Activated T-cell treated with anti-CD3 and anti-CD28 coated beads, Interleukin-2, amount 50 U/mL, for 1 hour (primary cell): Measurements from ENCODE around the gene SPPL2B.
"Not testable (repeated sequence)": the region's sequence is repeated elsewhere in the genome, so short reads cannot be mapped to it uniquely, and the experiment has no call there.

ENCODE experiments used
- DNase-seq: peaks from one replicate; pipeline ENCODE4 v3.0.0-alpha.2; 2020

Gene SPPL2B

DNA sequence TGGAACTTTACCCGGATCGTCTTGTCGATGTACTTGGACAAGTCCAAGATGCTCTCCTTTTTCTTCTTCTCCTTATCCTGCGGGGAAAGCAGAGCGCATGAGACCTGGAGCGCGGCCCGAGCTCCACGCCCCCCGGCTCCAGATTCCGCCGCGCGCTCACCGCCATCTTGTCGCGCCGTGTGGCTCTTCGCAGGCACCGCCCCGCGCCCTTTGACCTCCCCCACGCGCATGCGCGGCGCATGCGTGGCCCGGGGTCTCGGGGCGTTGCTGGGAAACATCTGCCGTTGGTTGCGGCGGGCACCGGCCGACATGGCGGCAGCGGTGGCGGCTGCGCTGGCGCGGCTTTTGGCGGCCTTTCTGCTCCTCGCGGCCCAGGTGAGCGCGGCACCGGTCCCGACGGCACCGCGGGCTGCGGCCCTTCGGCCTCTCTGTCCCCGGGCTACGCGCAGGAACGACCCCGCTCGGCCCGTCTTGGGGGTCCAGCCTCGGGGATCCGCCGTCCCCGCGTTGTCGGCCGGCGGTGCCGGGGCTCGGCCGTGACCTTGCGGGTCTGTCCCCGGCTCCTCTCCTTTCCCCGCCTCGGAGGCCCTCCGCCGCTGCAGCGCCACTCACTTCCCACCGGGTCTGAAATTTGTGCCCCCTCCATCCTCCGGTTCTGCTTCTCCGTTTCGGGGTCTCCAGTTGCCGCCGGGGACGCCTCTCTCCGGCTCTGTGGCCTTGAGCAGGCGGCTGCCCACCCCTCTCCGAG is at the start of gene SPPL2B, which contains the start of gene LSM7:
SPPL2B (plus strand) TSS at position 284 of the 748 bp plus-strand sequence; CDS start at position 310, 26 bp downstream.
LSM7 (minus strand) TSS at position 186 of the 748 bp plus-strand sequence; CDS start at position 166, 20 bp downstream.
- peak; percentile 95 for DNase-seq

DNA sequence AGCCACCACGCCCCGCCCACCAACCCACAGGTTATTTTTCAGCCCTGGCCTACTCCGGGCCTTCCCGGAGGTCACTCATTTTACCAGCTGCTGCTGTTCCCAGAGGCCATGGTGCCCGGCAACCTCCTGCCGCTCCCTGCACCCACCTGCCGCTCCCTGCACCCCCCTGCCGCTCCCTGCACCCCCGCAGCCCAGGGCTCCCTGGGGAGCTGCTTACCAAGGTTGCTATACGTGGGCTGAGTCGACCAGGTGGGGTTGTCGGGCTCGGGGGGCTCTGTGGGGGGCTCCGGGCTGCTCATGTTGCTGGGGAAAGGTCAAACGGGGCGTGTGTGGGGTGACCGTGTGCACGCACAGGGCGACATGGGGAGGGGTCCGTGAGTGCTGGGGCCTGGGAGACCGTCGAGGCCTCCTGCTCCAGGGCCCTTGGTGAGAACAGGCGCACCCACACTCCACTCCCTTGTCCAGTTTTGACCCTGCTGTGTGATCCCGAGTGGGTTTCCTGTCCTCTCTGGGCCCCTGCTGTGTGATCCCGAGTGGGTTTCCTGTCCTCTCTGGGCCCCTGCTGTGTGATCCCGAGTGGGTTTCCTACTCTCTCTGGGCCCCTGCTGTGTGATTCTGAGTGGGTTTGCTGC is 47.7 kb upstream of the SPPL2B start:
- DNase-seq: no peak

GRCh38 chr19:2281265-2282061 is 47.0 kb upstream of the SPPL2B start:
- not testable (repeated sequence) for DNase-seq

- DNase-seq: no peak
Measured at GRCh38 chr19:2282062-2282861, 46.2 kb upstream of the SPPL2B start, which contains the start of gene PEAK3. Gene PEAK3 (minus strand): TSS chr19:2282175. CDS start chr19:2280931, 1,244 bp downstream.

DNA sequence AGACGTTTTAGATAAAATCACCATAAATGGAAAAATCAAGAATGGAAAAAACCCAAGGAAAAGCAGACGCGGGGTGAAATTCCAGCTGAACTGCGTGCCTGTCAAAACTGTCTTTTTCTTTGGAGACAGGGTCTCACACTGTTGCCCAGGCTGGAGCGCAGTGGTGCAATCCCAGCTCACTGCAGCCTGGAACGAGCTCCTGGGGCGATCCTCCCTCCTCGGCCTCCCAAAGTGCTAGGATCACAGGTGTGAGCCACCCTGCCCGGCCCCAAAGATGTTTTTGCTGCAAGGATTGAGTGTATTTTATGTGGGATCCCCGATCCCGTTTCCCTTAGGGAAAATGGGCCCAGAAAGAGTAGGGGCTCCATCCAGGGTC is 45.6 kb upstream of the SPPL2B start:
- no peak for DNase-seq

- no peak for DNase-seq
Measured at GRCh38 chr19:2283835-2284507, 44.5 kb upstream of the SPPL2B start.

- DNase-seq: no peak
Measured at GRCh38 chr19:2286402-2287140, 41.9 kb upstream of the SPPL2B start.

GRCh38 chr19:2287585-2288337 is 40.7 kb upstream of the SPPL2B start:
- DNase-seq: no peak

GRCh38 chr19:2288338-2288817 is 40.1 kb upstream of the SPPL2B start:
- no peak for DNase-seq

- no peak for DNase-seq
Measured at GRCh38 chr19:2288818-2289713, 39.4 kb upstream of the SPPL2B start.

- peak; percentile 55 for DNase-seq
Measured at GRCh38 chr19:2289714-2290435, 38.6 kb upstream of the SPPL2B start.

- no peak for DNase-seq
Measured at GRCh38 chr19:2290441-2291184, 37.9 kb upstream of the SPPL2B start.

GRCh38 chr19:2291185-2291751 is 37.2 kb upstream of the SPPL2B start:
- DNase-seq: no peak

DNA sequence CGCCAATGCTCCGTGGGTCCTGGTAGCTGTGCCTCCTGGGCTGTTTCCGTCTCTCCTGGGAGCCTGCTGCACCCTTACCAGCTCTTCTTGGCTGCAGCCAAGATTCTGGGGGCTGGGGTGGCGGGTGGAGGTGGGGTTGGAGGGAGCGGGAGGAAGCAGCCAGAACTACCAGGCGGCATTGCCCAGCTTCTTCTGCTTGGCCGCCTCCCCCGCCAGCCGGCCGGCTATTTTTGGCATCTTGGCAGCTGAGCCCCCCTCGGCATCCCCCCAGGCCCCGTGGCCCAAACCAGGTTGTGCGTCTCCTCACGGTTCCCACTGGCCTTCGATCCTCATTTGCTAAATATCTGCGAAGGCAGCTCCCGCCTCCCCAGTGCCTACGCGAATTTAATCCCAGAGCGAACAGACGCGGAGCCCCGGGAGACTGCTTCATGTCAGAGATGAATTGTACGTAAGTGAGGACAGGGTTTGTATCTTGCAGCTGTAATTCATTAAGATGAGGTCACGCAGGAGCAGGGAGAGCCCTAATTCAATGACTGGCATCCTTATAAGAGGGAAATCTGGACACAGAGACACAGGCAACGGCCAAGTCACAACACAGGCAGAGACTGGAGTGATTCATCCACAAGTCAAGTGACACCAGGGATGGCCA is 33.7 kb upstream of the SPPL2B start:
- no peak for DNase-seq

- DNase-seq: no peak
Measured at GRCh38 chr19:2296141-2296540, 32.3 kb upstream of the SPPL2B start.

DNA sequence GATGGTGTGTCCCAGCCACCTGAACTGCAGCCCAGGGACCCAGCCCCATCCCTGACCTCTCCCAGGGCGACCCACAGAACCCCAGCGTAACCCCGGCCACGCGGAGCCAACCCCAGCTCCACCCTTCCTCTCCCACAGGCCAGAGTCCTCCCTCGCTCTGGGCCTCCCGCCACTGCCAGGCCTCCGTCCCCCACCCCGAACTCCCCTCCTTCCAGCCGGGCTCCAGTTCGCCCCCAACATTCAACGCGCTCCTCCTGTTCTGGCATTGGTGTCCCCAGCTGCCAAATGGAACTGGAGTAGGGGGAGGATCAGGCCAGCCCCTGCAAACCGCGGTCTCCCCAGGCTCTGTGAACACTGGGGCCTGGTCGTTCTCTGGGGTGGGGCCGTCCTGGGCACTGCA is 28.0 kb upstream of the SPPL2B start:
- no peak for DNase-seq
